ENCODE measurements around the gene MALRD1.

MALRD1 gene

GRCh38 chr10:19702215-19702614 lies 653.6 kb downstream of the MALRD1 start:
- TF ChIP-seq CTCF (IDR thresholded peaks at IDR 0.05; ENCODE audit: low read depth, low read length): no peak
- no peak for DNase-seq (ENCODE audit: extremely low read depth, low read depth)

- no peak for DNase-seq (ENCODE audit: extremely low read depth, low read depth)
- no peak for TF ChIP-seq CTCF (IDR thresholded peaks at IDR 0.05; ENCODE audit: low read depth, low read length)
Observed at GRCh38 chr10:19704544-19704943, 655.9 kb downstream of the MALRD1 start.

GRCh38 chr10:19705250-19705649 lies 656.6 kb downstream of the MALRD1 start:
- TF ChIP-seq CTCF (IDR thresholded peaks at IDR 0.05; ENCODE audit: low read depth, low read length): no peak
- DNase-seq (ENCODE audit: extremely low read depth, low read depth): no peak

GRCh38 chr10:19706904-19707303 lies 658.3 kb downstream of the MALRD1 start:
- no peak for DNase-seq (ENCODE audit: extremely low read depth, low read depth)
- TF ChIP-seq CTCF (IDR thresholded peaks at IDR 0.05; ENCODE audit: low read depth, low read length): no peak

- no peak for TF ChIP-seq CTCF (IDR thresholded peaks at IDR 0.05; ENCODE audit: low read depth, low read length)
- DNase-seq (ENCODE audit: extremely low read depth, low read depth): no peak
Observed at GRCh38 chr10:19707376-19707775, 658.8 kb downstream of the MALRD1 start.

- TF ChIP-seq CTCF (IDR thresholded peaks at IDR 0.05; ENCODE audit: low read depth, low read length): no peak
Observed at GRCh38 chr10:19708031-19708430, 659.4 kb downstream of the MALRD1 start.

GRCh38 chr10:19710600-19710999 lies 662.0 kb downstream of the MALRD1 start:
- DNase-seq (ENCODE audit: extremely low read depth, low read depth): no peak
- no peak for TF ChIP-seq CTCF (IDR thresholded peaks at IDR 0.05; ENCODE audit: low read depth, low read length)

More at GRCh38 chr10:19708031-19708430, 659.4 kb downstream of the MALRD1 start:
- DNase-seq (ENCODE audit: extremely low read depth, low read depth): no peak
